Measurements from ENCODE around the gene GREM2.

DNA sequence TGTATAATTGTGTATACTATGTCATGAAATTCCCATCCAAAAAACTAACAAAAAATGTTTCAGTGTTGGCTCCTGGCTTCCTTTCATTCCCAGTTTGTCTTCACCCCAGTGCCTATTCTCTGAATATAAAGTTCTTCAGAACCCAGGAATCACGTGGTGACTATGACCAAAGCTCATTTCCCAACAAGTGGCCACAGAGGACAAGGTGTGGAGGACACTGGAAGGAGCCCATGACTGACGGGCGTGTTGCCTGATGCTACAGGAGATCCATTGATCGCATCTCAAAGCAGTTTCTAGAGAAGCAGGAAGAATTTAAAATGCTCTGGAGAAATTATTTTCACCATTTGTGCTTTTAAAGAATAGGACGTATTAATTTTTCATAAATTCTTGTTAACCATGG is 7.4 kb upstream of the GREM2 start:
- TF ChIP-seq, protein P1, sequence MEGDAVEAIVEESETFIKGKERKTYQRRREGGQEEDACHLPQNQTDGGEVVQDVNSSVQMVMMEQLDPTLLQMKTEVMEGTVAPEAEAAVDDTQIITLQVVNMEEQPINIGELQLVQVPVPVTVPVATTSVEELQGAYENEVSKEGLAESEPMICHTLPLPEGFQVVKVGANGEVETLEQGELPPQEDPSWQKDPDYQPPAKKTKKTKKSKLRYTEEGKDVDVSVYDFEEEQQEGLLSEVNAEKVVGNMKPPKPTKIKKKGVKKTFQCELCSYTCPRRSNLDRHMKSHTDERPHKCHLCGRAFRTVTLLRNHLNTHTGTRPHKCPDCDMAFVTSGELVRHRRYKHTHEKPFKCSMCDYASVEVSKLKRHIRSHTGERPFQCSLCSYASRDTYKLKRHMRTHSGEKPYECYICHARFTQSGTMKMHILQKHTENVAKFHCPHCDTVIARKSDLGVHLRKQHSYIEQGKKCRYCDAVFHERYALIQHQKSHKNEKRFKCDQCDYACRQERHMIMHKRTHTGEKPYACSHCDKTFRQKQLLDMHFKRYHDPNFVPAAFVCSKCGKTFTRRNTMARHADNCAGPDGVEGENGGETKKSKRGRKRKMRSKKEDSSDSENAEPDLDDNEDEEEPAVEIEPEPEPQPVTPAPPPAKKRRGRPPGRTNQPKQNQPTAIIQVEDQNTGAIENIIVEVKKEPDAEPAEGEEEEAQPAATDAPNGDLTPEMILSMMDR (IDR thresholded peaks at IDR 0.05): no peak
- no peak for TF ChIP-seq POLR2A (IDR thresholded peaks at IDR 0.05)
